Stimulated activated CD8-positive, alpha-beta memory T cell treated with anti-CD3 and anti-CD28 coated beads, Interleukin-12 subunit alpha, Interleukin-12 subunit beta, amount 100 ng/mL, for 24 hours (primary cell): Measurements from ENCODE around the gene MMP11.

ENCODE experiments used
- DNase-seq: peaks from one replicate; pipeline ENCODE4 v3.0.0-alpha.2; 2020; ENCODE audit errors: extremely low read depth

The MMP11 gene

DNA sequence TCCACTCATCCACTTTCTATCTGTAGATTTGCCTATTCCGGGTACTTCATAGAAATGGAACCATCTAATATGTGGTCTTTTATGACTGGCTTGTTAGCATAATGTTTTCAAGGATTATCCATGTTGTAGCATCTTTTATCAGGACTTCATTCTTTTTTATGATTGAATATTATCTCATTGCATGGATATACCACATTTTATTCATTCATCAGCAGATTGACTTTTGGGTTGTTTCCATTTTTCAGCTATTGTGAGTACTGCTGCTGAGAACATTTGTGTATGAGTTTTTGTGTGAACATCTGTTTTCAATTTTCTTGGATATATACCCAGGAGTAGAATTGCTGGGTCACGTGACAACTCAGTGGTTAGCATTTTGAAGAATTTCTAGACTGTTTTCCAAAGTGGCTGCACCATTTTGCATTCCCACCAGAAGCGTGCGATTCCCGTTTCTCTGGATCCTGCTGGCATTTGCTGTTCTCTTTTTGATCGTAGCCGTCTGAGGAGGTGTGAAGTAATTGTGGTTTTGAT is 57.3 kb downstream of the MMP11 start:
- DNase-seq: no peak

DNA sequence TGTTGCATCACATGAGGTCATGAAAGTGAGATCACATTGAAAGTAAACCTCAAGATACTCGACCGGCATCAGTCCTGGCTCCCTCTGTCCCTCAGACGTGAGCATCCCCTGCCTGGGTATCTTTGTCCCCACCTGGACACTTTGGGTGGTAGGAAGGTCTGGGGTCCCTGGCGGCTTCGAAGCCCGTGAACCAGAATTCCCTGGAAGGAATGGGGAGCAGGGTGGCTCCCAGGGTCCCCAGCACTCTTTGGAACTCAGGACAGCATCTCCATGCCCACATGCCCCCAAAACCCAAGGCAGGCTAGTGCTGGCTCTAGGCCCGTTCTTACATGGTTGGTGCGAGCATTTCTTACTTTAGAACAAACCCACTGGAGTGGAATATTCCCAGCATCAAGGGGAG is 58.6 kb downstream of the MMP11 start:
- no peak for DNase-seq

DNA sequence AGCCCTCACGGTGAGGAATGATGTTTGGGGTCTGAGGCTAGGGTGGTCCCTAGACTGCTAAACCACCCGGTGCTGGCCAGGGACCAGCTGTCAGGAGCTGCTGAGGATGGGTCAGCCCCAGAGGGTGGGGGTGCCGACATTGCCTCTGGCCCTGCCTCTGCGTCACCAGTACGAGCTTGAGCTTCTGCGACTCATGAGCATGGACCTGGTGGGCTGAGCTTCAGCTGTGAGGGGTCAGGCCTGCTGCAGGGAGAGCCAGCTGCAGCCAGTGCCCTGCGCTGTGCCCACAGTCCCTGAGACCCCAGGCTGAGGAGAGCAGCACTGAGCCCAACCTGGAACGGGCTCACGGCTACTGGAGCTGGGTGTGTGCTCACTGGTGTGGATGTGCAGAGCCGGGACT is 59.1 kb downstream of the MMP11 start:
- DNase-seq: no peak

DNA sequence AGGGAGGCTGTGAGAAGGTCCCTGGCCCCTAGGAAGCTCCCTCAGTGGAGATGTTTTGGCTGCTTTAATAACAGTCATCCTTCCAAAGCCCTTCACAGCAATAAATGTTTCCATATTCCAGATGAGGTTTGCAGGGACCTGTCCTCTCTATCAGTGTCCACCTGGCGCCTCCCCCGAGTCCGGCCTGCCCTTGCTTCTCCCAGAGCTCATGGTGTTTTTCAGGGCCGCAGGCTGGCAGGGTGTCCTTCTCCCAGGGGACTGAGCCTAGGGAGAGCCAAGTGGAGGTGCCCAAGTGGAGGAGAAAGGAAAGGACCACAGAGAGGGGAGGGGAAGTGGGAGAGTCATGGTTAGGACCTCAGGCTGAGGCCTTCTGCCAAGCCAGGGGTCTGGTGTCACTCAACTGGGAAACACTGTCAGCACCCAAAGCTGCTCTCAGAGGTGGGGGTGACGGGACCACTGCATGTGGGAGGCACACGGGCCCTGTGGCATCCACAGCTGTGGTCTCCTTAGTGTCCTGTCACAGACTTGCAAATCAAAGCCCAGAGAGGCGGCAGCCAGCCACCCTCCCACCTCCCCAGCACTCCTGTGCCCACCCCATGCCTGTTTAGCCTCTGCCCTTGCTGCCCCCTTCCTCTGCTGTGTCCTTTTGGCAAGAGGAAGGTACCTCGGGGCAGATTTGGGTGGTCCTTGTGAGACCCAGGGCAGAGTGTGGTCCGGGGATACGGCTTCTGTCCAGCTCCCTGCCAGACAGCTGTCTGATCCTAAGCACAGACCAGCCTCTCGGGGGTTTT is 59.8 kb downstream of the MMP11 start:
- no peak for DNase-seq

DNA sequence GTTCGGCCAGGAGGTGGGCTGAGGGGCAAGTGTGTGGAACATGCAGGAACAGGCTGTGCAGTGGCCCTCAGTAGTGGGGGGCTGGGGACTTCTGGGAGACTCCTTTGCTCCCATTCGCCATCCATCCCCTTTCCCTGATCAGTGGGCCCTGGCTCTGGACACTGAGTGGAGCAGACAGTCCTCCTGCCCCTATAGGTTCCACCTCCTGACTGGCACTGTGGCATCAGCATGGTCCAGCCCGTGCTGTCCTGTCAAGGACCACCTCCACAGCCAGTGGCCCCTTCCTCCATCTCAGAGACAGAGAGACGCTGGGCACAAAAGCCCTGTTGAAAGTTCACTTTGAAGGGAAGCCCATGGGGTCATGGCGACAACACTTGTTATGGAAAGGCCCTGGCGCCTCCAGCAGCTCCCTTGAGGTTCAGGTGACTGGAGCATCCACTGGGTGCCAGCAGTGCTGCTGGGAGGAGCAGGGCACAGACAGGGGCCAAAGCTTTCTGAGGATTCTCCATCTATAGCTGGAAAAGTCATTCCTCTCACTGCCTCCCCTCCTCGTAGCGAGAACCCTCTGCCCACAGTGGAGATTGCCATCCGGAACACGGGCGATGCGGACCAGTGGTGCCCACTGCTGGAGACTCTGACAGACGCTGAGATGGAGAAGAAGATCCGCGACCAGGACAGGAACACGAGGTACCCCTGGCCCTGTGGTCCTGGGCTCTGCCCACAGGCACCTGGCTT is 60.5 kb downstream of the MMP11 start:
- DNase-seq: no peak
